Measurements from ENCODE around the gene PLA2G5.
A peak's percentile ranks its signal among the peaks of the same experiment; 100 is the strongest.
"Not testable (repeated sequence)": the region's sequence is repeated elsewhere in the genome, so short reads cannot be mapped to it uniquely, and the experiment has no call there.

The PLA2G5 gene

GRCh38 chr1:20051218-20051829 lies 18.7 kb upstream of the PLA2G5 start:
- no peak for DNase-seq (ENCODE audit: extremely low spot score)
- ChIA-PET POLR2A (no interaction called here), CTCF (no interaction called here)
- TF ChIP-seq, protein P1, sequence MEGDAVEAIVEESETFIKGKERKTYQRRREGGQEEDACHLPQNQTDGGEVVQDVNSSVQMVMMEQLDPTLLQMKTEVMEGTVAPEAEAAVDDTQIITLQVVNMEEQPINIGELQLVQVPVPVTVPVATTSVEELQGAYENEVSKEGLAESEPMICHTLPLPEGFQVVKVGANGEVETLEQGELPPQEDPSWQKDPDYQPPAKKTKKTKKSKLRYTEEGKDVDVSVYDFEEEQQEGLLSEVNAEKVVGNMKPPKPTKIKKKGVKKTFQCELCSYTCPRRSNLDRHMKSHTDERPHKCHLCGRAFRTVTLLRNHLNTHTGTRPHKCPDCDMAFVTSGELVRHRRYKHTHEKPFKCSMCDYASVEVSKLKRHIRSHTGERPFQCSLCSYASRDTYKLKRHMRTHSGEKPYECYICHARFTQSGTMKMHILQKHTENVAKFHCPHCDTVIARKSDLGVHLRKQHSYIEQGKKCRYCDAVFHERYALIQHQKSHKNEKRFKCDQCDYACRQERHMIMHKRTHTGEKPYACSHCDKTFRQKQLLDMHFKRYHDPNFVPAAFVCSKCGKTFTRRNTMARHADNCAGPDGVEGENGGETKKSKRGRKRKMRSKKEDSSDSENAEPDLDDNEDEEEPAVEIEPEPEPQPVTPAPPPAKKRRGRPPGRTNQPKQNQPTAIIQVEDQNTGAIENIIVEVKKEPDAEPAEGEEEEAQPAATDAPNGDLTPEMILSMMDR (IDR thresholded peaks at IDR 0.05; ENCODE audit: control extremely low read depth, extremely low read depth, low read depth, missing control alignments): no peak

DNA sequence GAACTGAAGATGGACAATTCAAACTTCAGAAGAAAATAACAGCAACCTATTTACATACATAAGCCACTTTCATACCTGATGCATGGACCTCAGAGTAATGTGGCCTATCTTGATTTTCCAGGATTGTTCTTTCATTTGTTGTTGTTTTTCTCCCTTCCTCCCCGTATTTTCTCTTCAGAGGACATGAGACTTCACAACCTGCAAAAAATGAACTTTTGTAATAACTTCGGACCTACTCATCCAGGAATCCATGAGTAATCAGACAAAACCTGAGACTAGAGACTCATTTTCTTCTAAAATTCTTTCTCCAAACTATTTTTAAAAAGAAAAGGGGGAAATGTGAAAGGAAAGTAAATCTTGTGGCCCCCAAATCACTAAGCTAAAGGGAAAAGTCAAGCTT lies 17.6 kb upstream of the PLA2G5 start:
- DNase-seq (ENCODE audit: extremely low spot score): no peak
- CTCF ChIA-PET: no interaction called here
- POLR2A ChIA-PET: no interaction called here
- TF ChIP-seq, protein P1 (IDR thresholded peaks at IDR 0.05; ENCODE audit: control extremely low read depth, extremely low read depth, low read depth, missing control alignments): no peak

DNA sequence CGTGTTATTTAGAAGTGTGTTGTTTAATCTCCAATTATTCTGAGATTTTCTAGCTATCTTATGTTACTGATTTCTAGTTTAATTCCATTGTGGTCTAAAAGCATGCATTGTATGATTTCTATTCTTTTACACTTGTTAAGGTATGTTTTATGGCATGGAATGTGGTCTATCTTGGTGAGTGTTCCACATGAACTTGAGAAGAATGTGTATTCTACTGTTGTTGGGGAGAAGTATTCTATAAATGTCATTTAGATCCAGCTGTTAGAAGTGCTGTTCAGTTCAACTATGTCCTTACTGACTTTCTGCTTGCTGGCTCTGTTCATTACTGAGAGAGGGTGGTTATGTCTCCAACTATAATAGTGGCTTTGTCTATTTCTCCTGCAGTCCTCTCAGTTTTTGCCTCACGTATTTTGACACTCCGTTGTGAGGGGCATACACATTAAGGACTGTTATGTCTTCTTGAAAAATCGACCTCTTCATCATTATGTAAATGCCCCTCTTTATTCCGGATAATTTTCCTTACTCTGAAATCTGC lies 12.0 kb upstream of the PLA2G5 start:
- CTCF ChIA-PET: interaction anchor here (0.8 to 1.9 kb wide), 4 partner anchors 11 to 94 kb away, joined by 3 to 5 read pairs (median 3); no protein-coding TSS in a partner anchor
- POLR2A ChIA-PET: no interaction called here
- no peak for DNase-seq (ENCODE audit: extremely low spot score)
- TF ChIP-seq, protein P1 (IDR thresholded peaks at IDR 0.05; ENCODE audit: control extremely low read depth, extremely low read depth, low read depth, missing control alignments): no peak

- TF ChIP-seq, protein P1 (IDR thresholded peaks at IDR 0.05; ENCODE audit: control extremely low read depth, extremely low read depth, low read depth, missing control alignments): no peak
- CTCF ChIA-PET: interaction anchor here (0.8 to 1.9 kb wide), 5 partner anchors 11 to 93 kb away, joined by 3 to 5 read pairs (median 3); no protein-coding TSS in a partner anchor
- DNase-seq (ENCODE audit: extremely low spot score): no peak
- POLR2A ChIA-PET: interaction anchor here (0.6 kb wide), 1 partner anchor 443 kb away, joined by 4 read pairs; no protein-coding TSS in a partner anchor
Measured at GRCh38 chr1:20058531-20058930, 11.5 kb upstream of the PLA2G5 start.

- CTCF ChIA-PET: interaction anchor here (1.4 kb wide), 1 partner anchor 21 kb away, joined by 4 read pairs; no protein-coding TSS in a partner anchor
Measured at GRCh38 chr1:20059847-20060246, 10.1 kb upstream of the PLA2G5 start.

GRCh38 chr1:20060791-20061190 lies 9.2 kb upstream of the PLA2G5 start:
- POLR2A ChIA-PET; CTCF ChIA-PET; DNase-seq (ENCODE audit: extremely low spot score): not testable (repeated sequence)

More at GRCh38 chr1:20059847-20060246, 10.1 kb upstream of the PLA2G5 start:
- POLR2A ChIA-PET: no interaction called here
- TF ChIP-seq, protein P1 (IDR thresholded peaks at IDR 0.05; ENCODE audit: control extremely low read depth, extremely low read depth, low read depth, missing control alignments): no peak
- DNase-seq (ENCODE audit: extremely low spot score): peak; percentile 41

GRCh38 chr1:20061866-20062265 lies 8.1 kb upstream of the PLA2G5 start:
- POLR2A ChIA-PET: no interaction called here

More at GRCh38 chr1:20061866-20062265, 8.1 kb upstream of the PLA2G5 start:
- DNase-seq (ENCODE audit: extremely low spot score): no peak
- CTCF ChIA-PET: no interaction called here
- TF ChIP-seq, protein P1 (IDR thresholded peaks at IDR 0.05; ENCODE audit: control extremely low read depth, extremely low read depth, low read depth, missing control alignments): no peak
